Brain microvascular endothelial cell (primary cell): ENCODE data around the gene ERAS.

Experiments
- DNase-seq: peaks from one replicate; pipeline ENCODE4 v3.0.0-alpha.2; 2020
- H3K27ac ChIP-seq: fragments of 250-450 bp; sonication (Bioruptor Pico); 2 replicates; pipeline ENCODE4 v1.5.1; 2020; ENCODE audit warnings: mild to moderate bottlenecking, moderate library complexity
- H3K27me3 ChIP-seq: fragments of 250-450 bp; sonication (Bioruptor Pico); replicated peaks from 2 replicates; pipeline ENCODE4 v1.5.1; 2020; ENCODE audit warnings: mild to moderate bottlenecking
- H3K36me3 ChIP-seq: fragments of 250-450 bp; sonication (Bioruptor Pico); replicated peaks from 2 replicates; pipeline ENCODE4 v1.5.1; 2020; ENCODE audit warnings: mild to moderate bottlenecking
- H3K4me3 ChIP-seq: 2 replicates; pipeline ENCODE4 v1.5.1; 2011; ENCODE audit warnings: low read depth, mild to moderate bottlenecking, control low read depth, low read length, moderate library complexity
- in situ Hi-C: cut with HindIII; loops from 2 replicates; pipeline ENCODE4 v1.10.0; 2017; ENCODE audit warnings: low sequenced_read_pairs, low pct_ligation_motif_present
- TF ChIP-seq, protein P1 (sequence below): IDR thresholded peaks from 2 replicates; pipeline ENCODE4 v1.5.1; 2011; ENCODE audit warnings: low read depth, mild to moderate bottlenecking, moderate library complexity, low read length, control low read depth, inconsistent platforms; ENCODE audit errors: missing control alignments

ERAS gene

DNA sequence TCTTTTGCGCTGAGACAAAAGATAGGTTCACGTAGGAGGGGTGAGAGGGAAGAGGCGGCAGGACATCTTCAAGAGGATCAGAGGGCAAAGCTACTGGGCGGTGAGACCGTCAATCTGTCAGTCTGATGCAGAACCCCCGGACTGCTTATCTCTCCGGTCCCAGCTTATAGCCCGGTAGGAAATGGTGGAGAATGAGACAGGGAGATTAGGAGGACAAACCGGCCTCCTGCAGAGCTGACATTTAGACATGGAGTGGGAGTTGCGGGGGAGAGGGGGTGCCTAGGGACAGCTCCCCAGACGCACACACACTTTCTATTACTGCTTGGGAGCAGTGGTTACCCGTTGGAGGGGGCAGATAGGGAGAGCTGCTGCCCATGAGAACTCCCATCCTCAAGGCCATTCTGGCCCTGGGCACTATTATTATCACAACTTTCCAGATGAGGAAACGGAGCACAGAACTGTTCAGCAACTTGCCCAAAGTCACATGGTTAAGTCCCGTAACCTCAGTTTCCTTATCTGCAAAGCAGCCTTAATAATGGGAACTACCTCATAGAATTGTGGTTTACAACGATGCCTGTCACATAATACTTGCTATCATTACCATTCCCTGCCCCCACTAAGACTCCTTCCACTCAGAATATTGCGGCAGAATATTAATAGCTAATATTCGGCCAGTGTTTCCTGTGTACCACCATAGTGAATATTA lies 25.6 kb upstream of the ERAS start:
- TF ChIP-seq, protein P1, sequence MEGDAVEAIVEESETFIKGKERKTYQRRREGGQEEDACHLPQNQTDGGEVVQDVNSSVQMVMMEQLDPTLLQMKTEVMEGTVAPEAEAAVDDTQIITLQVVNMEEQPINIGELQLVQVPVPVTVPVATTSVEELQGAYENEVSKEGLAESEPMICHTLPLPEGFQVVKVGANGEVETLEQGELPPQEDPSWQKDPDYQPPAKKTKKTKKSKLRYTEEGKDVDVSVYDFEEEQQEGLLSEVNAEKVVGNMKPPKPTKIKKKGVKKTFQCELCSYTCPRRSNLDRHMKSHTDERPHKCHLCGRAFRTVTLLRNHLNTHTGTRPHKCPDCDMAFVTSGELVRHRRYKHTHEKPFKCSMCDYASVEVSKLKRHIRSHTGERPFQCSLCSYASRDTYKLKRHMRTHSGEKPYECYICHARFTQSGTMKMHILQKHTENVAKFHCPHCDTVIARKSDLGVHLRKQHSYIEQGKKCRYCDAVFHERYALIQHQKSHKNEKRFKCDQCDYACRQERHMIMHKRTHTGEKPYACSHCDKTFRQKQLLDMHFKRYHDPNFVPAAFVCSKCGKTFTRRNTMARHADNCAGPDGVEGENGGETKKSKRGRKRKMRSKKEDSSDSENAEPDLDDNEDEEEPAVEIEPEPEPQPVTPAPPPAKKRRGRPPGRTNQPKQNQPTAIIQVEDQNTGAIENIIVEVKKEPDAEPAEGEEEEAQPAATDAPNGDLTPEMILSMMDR = no peak
- no peak for DNase-seq
- H3K36me3 ChIP-seq = no peaks in the 10 kb centered on the region
- H3K27ac ChIP-seq = peak overlapping the region; percentile 94
- in situ Hi-C loops = no loop called here
- H3K27me3 ChIP-seq = no peaks in the 10 kb centered on the region
- H3K4me3 ChIP-seq = peak overlapping the region; percentile 69

DNA sequence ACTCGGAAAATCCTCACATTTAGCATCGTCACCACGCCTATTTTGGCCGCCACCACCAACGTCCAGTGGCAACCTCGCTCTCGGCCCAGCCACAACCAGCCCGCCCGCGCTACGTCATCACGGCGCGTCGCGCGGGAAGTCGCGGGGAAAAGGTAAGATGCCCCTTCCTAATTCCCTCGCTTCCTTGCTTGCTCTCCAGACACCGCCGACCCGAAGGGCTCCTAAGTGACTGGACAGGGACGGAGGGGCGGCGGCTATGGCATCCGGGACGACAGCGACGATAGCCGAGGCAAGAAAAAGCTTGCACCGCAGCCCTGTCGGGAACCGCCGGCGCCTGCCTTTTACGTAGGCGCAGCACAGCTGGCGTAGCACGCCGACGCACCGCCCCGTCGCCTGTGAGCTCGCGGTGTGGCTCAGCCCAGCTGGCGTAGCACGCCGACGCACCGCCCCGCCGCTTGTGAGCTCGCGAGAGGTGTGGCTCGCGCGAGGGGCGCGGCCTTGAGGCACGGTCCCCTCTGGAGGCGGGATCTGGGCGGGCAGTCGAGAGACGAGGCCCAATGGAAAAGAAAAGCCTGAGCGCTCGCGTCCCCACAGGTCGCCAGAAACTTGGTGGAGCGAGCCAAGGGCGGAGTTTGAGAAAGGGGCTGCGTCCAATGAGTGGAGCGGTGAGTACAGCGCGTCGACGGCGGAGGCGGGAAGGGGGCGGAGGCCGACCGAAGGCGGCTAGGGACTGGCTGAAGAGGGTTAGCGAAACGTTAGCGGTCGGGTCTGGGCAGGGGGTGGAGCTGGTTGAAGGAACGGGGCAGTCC lies 24.8 kb upstream of the ERAS start, which contains the start of gene HDAC6:
Gene HDAC6 (plus strand): TSS at position 788 of the 809 bp plus-strand sequence. CDS start 626 bp downstream, outside the sequence.
- Histone ChIP-seq H3K4me3 (peak within 1 kb of the TSS; percentile 71), H3K27ac (peak within 1 kb of the TSS; percentile 99), H3K27me3 (no peaks in the 10 kb centered on the region), H3K36me3 (no peaks in the 10 kb centered on the region)
- peak; percentile 96 for DNase-seq
- in situ Hi-C loops = no loop called here
- TF ChIP-seq, protein P1 = no peak

DNA sequence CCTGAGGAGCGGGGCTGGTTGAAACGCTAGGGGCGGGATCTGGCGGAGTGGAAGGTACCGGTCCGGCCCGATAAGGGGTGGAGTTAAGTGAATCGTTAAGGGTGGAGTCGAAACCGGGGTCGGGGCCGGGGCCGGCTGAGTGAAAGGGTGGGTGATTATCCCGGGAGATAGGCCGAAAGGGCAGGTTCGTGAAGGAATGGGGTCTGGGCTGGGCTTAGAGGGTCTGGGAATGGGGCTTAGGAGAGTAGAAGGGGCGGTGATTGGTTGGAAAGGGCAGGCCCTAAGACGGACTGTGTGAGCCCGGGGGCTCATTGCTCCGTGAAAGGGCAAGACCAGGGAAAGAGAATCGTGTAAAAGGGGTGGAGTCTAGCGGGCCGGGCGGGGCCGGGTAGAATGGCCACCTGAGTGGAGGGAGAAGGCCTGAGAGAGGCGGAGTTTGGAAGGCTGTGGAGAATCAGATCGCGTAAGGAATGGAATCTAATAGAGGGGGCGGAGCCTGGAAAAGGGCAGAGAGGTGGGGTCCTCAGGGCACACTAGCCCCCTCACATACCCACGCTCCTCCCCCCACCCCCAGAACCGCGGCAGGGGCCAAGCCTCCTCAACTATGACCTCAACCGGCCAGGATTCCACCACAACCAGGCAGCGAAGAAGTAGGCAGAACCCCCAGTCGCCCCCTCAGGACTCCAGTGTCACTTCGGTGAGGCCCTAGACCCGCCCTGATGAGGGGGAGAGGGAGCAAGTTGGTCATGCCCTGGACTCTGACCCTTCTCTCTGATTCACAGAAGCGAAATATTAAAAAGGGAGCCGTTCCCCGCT lies 24.0 kb upstream of the ERAS start:
- no peaks in the 10 kb centered on the region for H3K27me3 ChIP-seq
- no peaks in the 10 kb centered on the region for H3K36me3 ChIP-seq
- DNase-seq = peak; percentile 74
- TF ChIP-seq, protein P1 = no peak
- peak overlapping the region; percentile 99 for H3K27ac ChIP-seq
- peak overlapping the region; percentile 71 for H3K4me3 ChIP-seq
- in situ Hi-C loops = no loop called here

DNA sequence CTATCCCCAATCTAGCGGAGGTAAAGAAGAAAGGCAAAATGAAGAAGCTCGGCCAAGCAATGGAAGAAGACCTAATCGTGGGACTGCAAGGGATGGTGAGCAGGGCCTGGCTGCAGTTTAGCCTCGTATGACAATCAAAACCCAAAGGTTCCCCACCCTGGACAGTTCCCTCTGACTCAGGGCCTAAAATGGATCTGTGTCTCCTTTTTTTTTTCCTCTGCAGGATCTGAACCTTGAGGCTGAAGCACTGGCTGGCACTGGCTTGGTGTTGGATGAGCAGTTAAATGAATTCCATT lies 23.5 kb upstream of the ERAS start:
- no peak for DNase-seq
- Histone ChIP-seq H3K27ac (no peak overlapping the region), H3K4me3 (peak overlapping the region; percentile 71), H3K27me3 (no peaks in the 10 kb centered on the region), H3K36me3 (no peaks in the 10 kb centered on the region)
- TF ChIP-seq, protein P1 = no peak
- in situ Hi-C loops = no loop called here

DNA sequence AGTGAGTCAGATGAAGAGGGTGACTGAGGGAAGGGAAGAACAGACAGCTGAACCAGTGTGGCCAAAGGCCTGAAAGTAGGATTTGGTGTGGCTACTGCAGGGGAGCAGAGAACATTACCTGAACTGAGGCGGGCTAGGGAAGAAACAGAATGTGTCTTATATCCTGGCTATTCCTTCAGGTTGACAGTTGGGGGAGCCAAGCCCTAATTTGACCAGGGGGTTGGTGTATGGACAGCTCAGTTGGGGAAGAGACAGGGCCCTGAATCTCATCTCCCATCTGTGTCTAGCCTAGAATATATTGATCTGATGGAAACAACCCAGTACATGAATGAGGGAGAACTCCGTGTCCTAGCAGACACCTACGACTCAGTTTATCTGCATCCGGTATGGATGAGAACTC lies 20.2 kb upstream of the ERAS start:
- no peak for DNase-seq
- H3K4me3 ChIP-seq = no peak overlapping the region
- H3K27me3 ChIP-seq = no peaks in the 10 kb centered on the region
- H3K27ac ChIP-seq = no peak overlapping the region
- no peaks in the 10 kb centered on the region for H3K36me3 ChIP-seq
- in situ Hi-C loops = no loop called here
- TF ChIP-seq, protein P1 = no peak
